ENCODE results near the gene UBL7. TPM values are rescaled to one million over a fixed set of nuclear protein-coding genes. Genes with fewer than 3 reads are reported as not detected.

Gene UBL7
- total RNA-seq, 1 experiment from 2014 or later = 47.5 TPM

DNA sequence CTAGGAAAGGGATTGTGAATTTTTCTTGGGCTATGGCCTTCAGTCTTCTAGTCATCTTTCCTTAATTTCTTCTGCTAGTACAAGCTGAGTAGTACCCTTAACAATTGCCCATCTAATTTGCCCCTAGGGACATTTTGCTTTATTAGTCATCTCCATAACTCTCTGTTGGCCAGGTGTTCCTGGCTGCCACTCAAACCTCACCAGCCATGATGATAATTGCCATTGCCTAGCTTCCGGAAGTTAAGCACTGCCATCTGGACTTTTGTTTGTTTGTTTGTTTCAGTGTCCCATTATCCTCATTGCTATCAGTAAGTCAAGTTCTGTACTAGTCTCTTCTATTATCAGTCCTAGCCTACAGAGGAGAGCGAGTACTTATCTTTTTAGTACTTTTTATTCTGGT, 36.6 kb upstream of the UBL7 start:
- Histone ChIP-seq H3K14ac (ENCODE audit: insufficient read depth, low read length) (no peak overlapping the region), H2AFZ (ENCODE audit: low read length) (no peak overlapping the region), H3K23ac (ENCODE audit: insufficient read length, low read depth, low read length) (no peak overlapping the region), H2BK120ac (ENCODE audit: low read depth, low read length, poor library complexity, severe bottlenecking) (no peak overlapping the region), H4K20me1 (ENCODE audit: control insufficient read depth, insufficient read depth, insufficient read length) (no peaks in the 10 kb centered on the region), H3K4me1 (ENCODE audit: insufficient read depth, low read length) (no peaks in the 10 kb centered on the region), H3K9me3 (ENCODE audit: control insufficient read depth, low read depth, low read length) (no peaks in the 10 kb centered on the region), H3K23me2 (ENCODE audit: insufficient read length, low read depth, low read length, poor library complexity, severe bottlenecking) (no peaks in the 10 kb centered on the region), H2BK15ac (ENCODE audit: low read depth, low read length) (no peak overlapping the region), H3K79me1 (ENCODE audit: insufficient read depth, low read depth, low read length, poor library complexity, severe bottlenecking) (no peaks in the 10 kb centered on the region), H3K4me2 (ENCODE audit: insufficient read depth, insufficient read length, low read length) (no peak overlapping the region), H3K18ac (ENCODE audit: insufficient read length, low read depth, low read length) (no peak overlapping the region), H3K79me2 (ENCODE audit: insufficient read depth, low read length) (no peaks in the 10 kb centered on the region), H4K5ac (ENCODE audit: insufficient read length, low read depth, low read length) (no peak overlapping the region), H3K27me3 (ENCODE audit: insufficient read depth, low read length) (no peaks in the 10 kb centered on the region), H2BK5ac (ENCODE audit: insufficient read length, low read length) (no peak overlapping the region), H2BK12ac (ENCODE audit: insufficient read length, low read depth, low read length) (no peak overlapping the region), H3K9ac (ENCODE audit: extremely low read depth, insufficient read length, low read length) (no peak overlapping the region), H2AK5ac (ENCODE audit: insufficient read length, low read length) (no peak overlapping the region), H3K56ac (ENCODE audit: insufficient read length, low read depth, low read length) (no peak overlapping the region), H3K4ac (ENCODE audit: low read depth, low read length) (no peak overlapping the region), H2BK20ac (ENCODE audit: low read depth, low read length, poor library complexity, severe bottlenecking) (no peak overlapping the region), H3T11ph (ENCODE audit: low read length) (no peak overlapping the region), H3K27ac (ENCODE audit: insufficient read length, low read depth, low read length) (no peak overlapping the region), H4K91ac (ENCODE audit: insufficient read length, low read depth, low read length) (no peak overlapping the region), H4K8ac (replicated peaks; ENCODE audit: insufficient read length, low read depth, low read length) (no peak overlapping the region)
- H3K36me3 Mint-ChIP-seq (ENCODE audit: insufficient read depth in 1 of 3, low read depth in 3 of 3) = peaks cover 0 to 4% (median 1%) of the 10 kb centered on the region in 3 experiments; a peak in 5 of 7 replicates
- no peaks in the 10 kb centered on the region for H3K9me3 Mint-ChIP-seq
- H3K4me3 Mint-ChIP-seq = no peak overlapping the region; a peak in 1 of 5 replicates
- peaks cover 4 to 7% of the 10 kb centered on the region in 2 experiments; a peak in 2 of 4 replicates for H3K4me1 Mint-ChIP-seq
- no peaks in the 10 kb centered on the region for H3K27me3 Mint-ChIP-seq (ENCODE audit: low read depth)
- WGBS (ENCODE audit: extremely low coverage, insufficient read length, low lambda C conversion rate) = no CpG with 5 or more reads among the region's 2 CpGs
- H3K27ac Mint-ChIP-seq = no peak overlapping the region
- DNase-seq = no peak
- TF ChIP-seq, protein P1, sequence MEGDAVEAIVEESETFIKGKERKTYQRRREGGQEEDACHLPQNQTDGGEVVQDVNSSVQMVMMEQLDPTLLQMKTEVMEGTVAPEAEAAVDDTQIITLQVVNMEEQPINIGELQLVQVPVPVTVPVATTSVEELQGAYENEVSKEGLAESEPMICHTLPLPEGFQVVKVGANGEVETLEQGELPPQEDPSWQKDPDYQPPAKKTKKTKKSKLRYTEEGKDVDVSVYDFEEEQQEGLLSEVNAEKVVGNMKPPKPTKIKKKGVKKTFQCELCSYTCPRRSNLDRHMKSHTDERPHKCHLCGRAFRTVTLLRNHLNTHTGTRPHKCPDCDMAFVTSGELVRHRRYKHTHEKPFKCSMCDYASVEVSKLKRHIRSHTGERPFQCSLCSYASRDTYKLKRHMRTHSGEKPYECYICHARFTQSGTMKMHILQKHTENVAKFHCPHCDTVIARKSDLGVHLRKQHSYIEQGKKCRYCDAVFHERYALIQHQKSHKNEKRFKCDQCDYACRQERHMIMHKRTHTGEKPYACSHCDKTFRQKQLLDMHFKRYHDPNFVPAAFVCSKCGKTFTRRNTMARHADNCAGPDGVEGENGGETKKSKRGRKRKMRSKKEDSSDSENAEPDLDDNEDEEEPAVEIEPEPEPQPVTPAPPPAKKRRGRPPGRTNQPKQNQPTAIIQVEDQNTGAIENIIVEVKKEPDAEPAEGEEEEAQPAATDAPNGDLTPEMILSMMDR (conservative IDR thresholded peaks at IDR 0.05) = no peak

Data from H9 (cell line).